ENCODE measurements around the gene IRAK2. TPM values are rescaled to one million over a fixed set of nuclear protein-coding genes. Genes with fewer than 3 reads are reported as not detected.
A peak's percentile ranks its signal among the peaks of the same experiment; 100 is the strongest.
"Not testable (repeated sequence)": the region's sequence is repeated elsewhere in the genome, so short reads cannot be mapped to it uniquely, and the experiment has no call there.

Gene IRAK2
- total RNA-seq, 1 experiment from 2014 or later: 4.9 TPM

DNA sequence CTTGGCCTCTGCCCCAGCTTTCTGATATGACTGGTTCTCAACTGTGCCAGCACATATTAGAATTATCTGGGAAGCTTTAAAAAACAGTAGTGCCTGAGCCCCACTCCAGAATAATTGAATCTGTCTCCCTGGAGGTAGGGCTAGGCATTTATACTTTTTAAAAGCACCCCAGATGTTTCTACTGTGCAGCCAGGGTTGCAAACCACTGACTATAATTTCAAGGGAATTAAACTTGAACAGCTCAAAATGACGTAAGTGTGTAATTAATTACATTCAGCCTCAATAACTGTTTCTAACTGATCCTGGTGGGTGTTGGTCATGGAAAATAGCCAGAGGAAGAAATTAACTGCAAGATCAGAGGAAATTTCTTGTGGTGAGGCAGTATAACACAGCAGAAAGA is 4.4 kb upstream of the IRAK2 start:
- DNase-seq (ENCODE audit: low spot score): no peak

DNA sequence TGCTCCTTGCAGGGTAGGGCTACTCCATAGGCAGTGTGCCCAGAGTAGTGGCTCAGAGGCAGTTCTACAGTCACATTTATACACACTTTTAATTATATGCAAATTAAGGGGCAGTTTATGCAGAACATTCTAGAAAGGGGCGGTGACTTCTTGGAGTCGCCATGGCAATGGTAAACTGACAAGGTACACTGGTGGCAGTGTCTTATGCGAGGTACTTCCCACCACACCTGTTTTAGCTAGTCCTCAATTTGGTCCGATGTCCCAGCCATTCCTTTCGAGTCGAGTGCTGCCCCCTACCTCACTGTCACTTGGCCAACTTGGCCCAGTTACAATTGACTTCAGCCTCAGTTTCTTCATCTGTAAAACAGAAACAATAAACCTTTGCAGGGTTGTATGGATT is 3.8 kb upstream of the IRAK2 start:
- DNase-seq (ENCODE audit: low spot score): no peak

- no peak for DNase-seq (ENCODE audit: low spot score)
These were observed 2.5 kb upstream of the IRAK2 start for GRCh38 chr3:10162185-10162584.

DNA sequence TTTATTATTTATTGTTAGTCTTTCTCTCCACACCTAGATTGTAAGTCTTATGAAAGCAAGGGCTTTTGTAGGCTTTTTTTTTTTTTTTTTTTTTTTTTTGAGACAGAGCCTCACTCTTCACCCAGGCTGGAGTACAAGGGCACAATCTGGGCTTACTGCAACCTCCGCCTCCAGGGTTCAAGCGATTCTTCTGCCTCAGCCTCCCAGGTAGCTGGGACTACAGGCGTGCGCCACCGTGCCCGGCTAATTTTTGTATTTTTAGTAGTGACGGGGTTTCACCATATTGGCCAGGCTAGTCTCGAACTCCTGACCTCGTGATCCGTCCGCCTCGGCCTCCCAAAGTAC is 546 bp upstream of the IRAK2 start:
- not testable (repeated sequence) for DNase-seq (ENCODE audit: low spot score)

GRCh38 chr3:10166213-10166604 is 1.5 kb downstream of the IRAK2 start:
- DNase-seq (ENCODE audit: low spot score): no peak

DNA sequence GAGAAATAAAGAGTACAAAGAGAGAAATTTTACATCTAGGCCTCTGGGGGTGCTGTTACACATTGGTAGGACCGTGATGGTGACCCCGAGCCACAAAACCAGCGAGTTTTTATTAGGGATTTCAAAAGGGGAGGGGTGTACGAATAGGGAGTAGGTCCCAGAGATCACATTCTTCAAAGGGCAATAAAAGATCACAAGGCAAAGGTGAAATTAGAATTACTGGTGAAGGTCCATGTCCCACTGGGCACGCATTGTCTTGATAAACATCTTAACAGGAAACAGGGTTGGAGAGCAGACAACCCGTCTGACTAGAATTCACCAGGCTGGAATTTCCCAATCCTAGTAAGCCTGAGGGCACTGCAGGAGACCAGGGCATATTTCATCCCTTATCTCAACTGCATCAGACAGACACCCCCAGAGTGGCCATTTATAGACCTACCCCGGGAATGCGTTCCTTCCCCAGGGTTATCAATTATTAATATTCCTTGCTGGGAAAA is 4.3 kb downstream of the IRAK2 start:
- DNase-seq (ENCODE audit: low spot score): peak; percentile 61

- no peak for DNase-seq (ENCODE audit: low spot score)
These were observed 6.3 kb downstream of the IRAK2 start for GRCh38 chr3:10170915-10171478.

- no peak for DNase-seq (ENCODE audit: low spot score)
These were observed 8.6 kb downstream of the IRAK2 start for GRCh38 chr3:10173095-10173925.

GRCh38 chr3:10173926-10174435 is 9.3 kb downstream of the IRAK2 start:
- DNase-seq (ENCODE audit: low spot score): no peak

GRCh38 chr3:10175334-10175733 is 10.6 kb downstream of the IRAK2 start:
- not testable (repeated sequence) for DNase-seq (ENCODE audit: low spot score)

- DNase-seq (ENCODE audit: low spot score): not testable (repeated sequence)
These were observed 11.4 kb downstream of the IRAK2 start for GRCh38 chr3:10176150-10176549.

DNA sequence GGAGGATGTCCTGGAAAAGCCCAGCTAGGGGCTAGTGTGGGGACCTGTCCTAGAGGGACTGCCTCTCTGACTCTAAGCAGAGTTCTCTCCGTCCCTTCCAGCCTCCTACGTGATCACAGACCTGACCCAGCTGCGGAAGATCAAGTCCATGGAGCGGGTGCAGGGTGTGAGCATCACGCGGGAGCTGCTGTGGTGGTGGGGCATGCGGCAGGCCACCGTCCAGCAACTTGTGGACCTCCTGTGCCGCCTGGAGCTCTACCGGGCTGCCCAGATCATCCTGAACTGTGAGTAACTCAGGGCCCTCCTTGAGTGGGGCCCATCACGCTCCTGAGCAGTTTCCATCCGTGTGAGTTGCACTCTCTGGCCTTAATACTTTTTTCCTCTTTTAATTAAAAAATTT is 13.0 kb downstream of the IRAK2 start:
- no peak for DNase-seq (ENCODE audit: low spot score)

DNA sequence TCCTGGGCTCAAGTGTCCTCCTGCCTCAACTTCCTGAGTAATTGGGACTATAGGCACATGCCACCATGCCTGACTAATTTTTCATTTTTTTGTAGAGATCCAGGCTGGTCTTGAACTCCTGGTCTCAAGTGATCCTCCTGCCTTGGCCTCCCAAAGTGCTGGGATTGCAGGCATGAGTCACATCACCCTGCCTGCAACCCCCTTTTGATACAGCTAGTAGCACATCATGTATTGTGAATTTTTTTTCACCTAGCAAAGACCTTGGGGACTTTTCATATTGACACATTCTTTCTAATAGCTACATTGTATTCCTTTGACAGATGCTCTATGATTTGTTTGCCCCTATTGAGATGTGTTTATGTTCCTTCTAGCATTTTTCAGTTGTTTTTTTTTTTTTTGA is 14.2 kb downstream of the IRAK2 start:
- no peak for DNase-seq (ENCODE audit: low spot score)

DNA sequence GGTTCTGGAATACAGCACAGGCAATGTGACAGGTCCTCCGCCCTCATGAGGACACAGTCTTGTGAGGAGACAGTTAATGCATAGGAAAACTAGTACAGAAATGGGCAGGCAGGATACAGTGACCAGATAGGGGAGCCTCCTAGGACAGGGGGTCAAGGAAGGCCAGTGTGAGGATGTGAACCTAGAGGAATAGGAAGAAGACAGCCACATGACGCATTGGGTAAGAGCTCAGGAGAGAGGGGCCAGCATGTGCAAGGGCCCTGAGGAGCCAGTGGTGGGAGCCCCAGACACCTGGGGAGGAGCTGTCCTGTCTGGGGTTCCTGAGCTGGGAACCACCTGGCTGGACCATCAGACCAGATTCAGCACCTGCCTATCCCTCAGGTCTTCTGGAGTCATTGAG is 15.6 kb downstream of the IRAK2 start:
- DNase-seq (ENCODE audit: low spot score): no peak

- DNase-seq (ENCODE audit: low spot score): no peak
These were observed 16.1 kb downstream of the IRAK2 start for GRCh38 chr3:10180738-10181295.

- DNase-seq (ENCODE audit: low spot score): no peak
These were observed 18.2 kb downstream of the IRAK2 start for GRCh38 chr3:10182950-10183349.

GRCh38 chr3:10184250-10184649 is 19.5 kb downstream of the IRAK2 start:
- DNase-seq (ENCODE audit: low spot score): no peak

- DNase-seq (ENCODE audit: low spot score): no peak
These were observed 21.4 kb downstream of the IRAK2 start for GRCh38 chr3:10185804-10186762.

DNA sequence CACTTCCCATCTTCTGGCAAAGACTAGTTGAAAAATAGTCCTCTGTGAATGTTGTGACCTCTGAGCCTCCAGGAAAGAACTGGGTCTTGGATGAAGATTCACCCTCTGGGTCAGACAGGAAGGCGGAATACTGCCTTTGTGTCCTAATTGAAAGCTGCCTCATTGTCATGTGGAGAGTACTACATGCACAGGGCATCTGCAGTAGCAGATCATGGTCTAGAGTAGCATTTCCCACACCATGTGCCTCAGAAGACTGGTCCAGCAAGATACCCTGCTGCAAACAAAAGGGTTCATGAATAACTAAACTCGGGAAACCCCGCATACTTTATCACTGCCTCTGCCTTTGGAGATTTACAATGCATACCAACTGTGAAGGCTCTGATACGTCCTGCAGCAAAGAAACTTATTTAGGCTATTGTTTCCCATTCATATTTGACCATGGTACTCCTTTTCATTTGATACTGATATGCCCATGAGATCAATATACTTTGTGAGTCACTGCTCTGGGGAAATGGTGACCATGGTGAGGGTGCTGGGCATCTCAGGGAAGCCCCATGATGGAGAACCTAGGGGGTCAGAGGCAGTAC is 22.7 kb downstream of the IRAK2 start:
- no peak for DNase-seq (ENCODE audit: low spot score)

- no peak for DNase-seq (ENCODE audit: low spot score)
These were observed 23.2 kb downstream of the IRAK2 start for GRCh38 chr3:10187944-10188343.
